ENCODE measurements around the gene MGMT. TPM values are rescaled to one million over a fixed set of nuclear protein-coding genes. Genes with fewer than 3 reads are reported as not detected.

Gene MGMT
- total and polyA plus RNA-seq, 2 experiments from 2014 or later: 19.3 to 21.9 TPM

DNA sequence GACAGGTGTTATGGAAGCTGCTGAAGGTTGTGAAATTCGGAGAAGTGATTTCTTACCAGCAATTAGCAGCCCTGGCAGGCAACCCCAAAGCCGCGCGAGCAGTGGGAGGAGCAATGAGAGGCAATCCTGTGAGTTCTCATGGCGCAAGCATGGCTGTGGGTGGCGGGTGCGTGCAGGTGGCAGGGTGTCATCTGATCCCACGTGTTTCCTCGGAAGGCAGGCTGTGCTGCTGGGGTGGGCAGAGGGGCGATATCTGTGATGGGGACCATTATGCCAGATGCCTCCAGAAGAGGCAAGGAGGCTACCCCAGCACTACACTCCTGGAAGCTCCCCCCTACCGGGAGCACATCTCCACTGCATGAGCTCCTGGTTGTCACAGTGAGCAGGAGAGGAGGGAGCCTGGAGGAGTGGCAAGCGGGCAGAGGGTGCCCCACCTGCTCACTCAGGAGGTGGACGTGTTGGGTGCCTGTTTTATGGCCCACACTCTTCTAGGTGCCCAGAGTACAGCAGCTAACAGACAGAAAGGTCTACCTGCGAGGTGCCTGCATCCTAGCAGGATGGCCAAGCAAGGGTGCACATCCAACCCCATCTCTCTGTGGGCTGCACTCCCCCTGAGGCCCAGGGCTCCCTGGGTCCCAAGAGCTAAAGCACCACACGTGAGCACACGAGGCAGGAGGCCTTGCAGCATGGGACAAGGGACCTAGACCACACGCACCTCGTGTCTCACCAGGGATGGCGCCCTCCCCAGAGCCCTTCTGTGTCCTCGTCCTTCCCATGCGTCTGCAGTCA, 292.4 kb downstream of the MGMT start (continued):
- TF ChIP-seq, protein P1, sequence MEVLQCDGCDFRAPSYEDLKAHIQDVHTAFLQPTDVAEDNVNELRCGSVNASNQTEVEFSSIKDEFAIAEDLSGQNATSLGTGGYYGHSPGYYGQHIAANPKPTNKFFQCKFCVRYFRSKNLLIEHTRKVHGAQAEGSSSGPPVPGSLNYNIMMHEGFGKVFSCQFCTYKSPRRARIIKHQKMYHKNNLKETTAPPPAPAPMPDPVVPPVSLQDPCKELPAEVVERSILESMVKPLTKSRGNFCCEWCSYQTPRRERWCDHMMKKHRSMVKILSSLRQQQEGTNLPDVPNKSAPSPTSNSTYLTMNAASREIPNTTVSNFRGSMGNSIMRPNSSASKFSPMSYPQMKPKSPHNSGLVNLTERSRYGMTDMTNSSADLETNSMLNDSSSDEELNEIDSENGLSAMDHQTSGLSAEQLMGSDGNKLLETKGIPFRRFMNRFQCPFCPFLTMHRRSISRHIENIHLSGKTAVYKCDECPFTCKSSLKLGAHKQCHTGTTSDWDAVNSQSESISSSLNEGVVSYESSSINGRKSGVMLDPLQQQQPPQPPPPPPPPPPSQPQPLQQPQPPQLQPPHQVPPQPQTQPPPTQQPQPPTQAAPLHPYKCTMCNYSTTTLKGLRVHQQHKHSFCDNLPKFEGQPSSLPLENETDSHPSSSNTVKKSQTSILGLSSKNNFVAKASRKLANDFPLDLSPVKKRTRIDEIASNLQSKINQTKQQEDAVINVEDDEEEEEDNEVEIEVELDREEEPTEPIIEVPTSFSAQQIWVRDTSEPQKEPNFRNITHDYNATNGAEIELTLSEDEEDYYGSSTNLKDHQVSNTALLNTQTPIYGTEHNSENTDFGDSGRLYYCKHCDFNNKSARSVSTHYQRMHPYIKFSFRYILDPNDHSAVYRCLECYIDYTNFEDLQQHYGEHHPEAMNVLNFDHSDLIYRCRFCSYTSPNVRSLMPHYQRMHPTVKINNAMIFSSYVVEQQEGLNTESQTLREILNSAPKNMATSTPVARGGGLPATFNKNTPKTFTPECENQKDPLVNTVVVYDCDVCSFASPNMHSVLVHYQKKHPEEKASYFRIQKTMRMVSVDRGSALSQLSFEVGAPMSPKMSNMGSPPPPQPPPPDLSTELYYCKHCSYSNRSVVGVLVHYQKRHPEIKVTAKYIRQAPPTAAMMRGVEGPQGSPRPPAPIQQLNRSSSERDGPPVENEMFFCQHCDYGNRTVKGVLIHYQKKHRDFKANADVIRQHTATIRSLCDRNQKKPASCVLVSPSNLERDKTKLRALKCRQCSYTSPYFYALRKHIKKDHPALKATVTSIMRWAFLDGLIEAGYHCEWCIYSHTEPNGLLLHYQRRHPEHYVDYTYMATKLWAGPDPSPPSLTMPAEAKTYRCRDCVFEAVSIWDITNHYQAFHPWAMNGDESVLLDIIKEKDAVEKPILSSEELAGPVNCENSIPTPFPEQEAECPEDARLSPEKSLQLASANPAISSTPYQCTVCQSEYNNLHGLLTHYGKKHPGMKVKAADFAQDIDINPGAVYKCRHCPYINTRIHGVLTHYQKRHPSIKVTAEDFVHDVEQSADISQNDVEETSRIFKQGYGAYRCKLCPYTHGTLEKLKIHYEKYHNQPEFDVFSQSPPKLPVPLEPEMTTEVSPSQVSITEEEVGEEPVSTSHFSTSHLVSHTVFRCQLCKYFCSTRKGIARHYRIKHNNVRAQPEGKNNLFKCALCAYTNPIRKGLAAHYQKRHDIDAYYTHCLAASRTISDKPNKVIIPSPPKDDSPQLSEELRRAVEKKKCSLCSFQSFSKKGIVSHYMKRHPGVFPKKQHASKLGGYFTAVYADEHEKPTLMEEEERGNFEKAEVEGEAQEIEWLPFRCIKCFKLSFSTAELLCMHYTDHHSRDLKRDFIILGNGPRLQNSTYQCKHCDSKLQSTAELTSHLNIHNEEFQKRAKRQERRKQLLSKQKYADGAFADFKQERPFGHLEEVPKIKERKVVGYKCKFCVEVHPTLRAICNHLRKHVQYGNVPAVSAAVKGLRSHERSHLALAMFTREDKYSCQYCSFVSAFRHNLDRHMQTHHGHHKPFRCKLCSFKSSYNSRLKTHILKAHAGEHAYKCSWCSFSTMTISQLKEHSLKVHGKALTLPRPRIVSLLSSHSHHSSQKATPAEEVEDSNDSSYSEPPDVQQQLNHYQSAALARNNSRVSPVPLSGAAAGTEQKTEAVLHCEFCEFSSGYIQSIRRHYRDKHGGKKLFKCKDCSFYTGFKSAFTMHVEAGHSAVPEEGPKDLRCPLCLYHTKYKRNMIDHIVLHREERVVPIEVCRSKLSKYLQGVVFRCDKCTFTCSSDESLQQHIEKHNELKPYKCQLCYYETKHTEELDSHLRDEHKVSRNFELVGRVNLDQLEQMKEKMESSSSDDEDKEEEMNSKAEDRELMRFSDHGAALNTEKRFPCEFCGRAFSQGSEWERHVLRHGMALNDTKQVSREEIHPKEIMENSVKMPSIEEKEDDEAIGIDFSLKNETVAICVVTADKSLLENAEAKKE (CRISPR knock-in tag; IDR thresholded peaks at IDR 0.05): no peak
- TF ChIP-seq JUNB (IDR thresholded peaks at IDR 0.05; ENCODE audit: unreplicated experiment) (no peak), CREB1 (CRISPR knock-in tag; IDR thresholded peaks at IDR 0.05; ENCODE audit: low read depth) (no peak), EZH2 (IDR thresholded peaks at IDR 0.05; ENCODE audit: low read depth, unreplicated experiment) (no peak), EZH2phosphoT487 (IDR thresholded peaks at IDR 0.05; ENCODE audit: unreplicated experiment) (no peak), STAT1 (IDR thresholded peaks at IDR 0.05; ENCODE audit: unreplicated experiment) (no peak)
- TF ChIP-seq, protein P2, sequence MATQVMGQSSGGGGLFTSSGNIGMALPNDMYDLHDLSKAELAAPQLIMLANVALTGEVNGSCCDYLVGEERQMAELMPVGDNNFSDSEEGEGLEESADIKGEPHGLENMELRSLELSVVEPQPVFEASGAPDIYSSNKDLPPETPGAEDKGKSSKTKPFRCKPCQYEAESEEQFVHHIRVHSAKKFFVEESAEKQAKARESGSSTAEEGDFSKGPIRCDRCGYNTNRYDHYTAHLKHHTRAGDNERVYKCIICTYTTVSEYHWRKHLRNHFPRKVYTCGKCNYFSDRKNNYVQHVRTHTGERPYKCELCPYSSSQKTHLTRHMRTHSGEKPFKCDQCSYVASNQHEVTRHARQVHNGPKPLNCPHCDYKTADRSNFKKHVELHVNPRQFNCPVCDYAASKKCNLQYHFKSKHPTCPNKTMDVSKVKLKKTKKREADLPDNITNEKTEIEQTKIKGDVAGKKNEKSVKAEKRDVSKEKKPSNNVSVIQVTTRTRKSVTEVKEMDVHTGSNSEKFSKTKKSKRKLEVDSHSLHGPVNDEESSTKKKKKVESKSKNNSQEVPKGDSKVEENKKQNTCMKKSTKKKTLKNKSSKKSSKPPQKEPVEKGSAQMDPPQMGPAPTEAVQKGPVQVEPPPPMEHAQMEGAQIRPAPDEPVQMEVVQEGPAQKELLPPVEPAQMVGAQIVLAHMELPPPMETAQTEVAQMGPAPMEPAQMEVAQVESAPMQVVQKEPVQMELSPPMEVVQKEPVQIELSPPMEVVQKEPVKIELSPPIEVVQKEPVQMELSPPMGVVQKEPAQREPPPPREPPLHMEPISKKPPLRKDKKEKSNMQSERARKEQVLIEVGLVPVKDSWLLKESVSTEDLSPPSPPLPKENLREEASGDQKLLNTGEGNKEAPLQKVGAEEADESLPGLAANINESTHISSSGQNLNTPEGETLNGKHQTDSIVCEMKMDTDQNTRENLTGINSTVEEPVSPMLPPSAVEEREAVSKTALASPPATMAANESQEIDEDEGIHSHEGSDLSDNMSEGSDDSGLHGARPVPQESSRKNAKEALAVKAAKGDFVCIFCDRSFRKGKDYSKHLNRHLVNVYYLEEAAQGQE (IDR thresholded peaks at IDR 0.05; ENCODE audit: unreplicated experiment): no peak
